Measurements from ENCODE around the gene PDZRN3. TPM values are rescaled to one million over a fixed set of nuclear protein-coding genes. Genes with fewer than 3 reads are reported as not detected.

The PDZRN3 gene
- total and polyA plus RNA-seq, 2 experiments from 2014 or later, result 42.9 to 60.5 TPM

DNA sequence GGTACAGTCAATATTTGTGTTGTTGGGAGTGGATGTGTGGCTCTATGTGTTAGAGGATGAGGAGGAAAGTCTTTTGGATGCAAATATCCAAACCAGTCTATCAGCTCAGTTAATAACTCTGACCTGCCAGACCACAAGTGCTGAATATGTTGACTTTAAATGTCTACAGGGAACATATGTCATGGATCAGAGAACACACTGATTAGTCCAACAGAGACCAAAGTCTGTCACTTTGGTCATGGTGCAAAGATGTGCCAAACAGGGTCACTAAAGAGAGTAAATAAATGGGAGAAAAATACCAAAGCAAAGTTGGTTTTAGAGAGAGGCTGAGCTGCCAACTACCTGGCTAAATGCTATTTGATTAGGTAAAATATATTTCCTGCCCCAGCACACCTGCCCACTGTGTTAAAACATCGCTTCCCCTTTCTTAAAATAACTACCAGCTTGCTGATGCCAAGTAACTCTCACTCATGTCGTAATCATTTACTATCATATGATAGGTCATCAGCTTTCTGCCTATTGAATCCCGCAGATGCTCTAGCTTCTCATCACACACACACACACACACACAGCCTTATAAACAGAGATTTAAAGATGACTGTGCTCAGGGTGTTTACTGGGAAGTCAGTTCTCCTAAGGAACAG lies 173.3 kb downstream of the PDZRN3 start:
- Histone ChIP-seq H3K27ac (peak overlapping the region; percentile 19), H3K79me2 (peaks cover 59% of the 10 kb centered on the region), H3K9me3 (ENCODE audit: low read depth) (no peaks in the 10 kb centered on the region), H3K4me2 (no peak overlapping the region), H3K9me2 (replicated peaks; ENCODE audit: insufficient read depth) (no peaks in the 10 kb centered on the region), H4K20me1 (ENCODE audit: insufficient read depth, poor library complexity, severe bottlenecking) (peaks cover 27% of the 10 kb centered on the region), H3K4me1 (ENCODE audit: insufficient read depth) (peaks cover 19% of the 10 kb centered on the region), H3K27me3 (no peaks in the 10 kb centered on the region), H2AFZ (no peak overlapping the region), H3K4me3 (no peak overlapping the region), H3K36me3 (replicated peaks; ENCODE audit: insufficient read depth, low read depth) (no peaks in the 10 kb centered on the region)
- WGBS (ENCODE audit: low lambda C conversion rate, missing lambda C conversion rate), result 86% methylated on average over 3 of the region's 3 CpGs
- TF ChIP-seq EZH2 (IDR thresholded peaks at IDR 0.05; ENCODE audit: borderline replicate concordance), result no peak
- no peak for TF ChIP-seq EZH2phosphoT487 (IDR thresholded peaks at IDR 0.05; ENCODE audit: low read depth, severe bottlenecking, unreplicated experiment)
- TF ChIP-seq, protein P1, sequence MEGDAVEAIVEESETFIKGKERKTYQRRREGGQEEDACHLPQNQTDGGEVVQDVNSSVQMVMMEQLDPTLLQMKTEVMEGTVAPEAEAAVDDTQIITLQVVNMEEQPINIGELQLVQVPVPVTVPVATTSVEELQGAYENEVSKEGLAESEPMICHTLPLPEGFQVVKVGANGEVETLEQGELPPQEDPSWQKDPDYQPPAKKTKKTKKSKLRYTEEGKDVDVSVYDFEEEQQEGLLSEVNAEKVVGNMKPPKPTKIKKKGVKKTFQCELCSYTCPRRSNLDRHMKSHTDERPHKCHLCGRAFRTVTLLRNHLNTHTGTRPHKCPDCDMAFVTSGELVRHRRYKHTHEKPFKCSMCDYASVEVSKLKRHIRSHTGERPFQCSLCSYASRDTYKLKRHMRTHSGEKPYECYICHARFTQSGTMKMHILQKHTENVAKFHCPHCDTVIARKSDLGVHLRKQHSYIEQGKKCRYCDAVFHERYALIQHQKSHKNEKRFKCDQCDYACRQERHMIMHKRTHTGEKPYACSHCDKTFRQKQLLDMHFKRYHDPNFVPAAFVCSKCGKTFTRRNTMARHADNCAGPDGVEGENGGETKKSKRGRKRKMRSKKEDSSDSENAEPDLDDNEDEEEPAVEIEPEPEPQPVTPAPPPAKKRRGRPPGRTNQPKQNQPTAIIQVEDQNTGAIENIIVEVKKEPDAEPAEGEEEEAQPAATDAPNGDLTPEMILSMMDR (IDR thresholded peaks at IDR 0.05; ENCODE audit: poor library complexity), result no peak
- DNase-seq (ENCODE audit: low spot score), result no peak

DNA sequence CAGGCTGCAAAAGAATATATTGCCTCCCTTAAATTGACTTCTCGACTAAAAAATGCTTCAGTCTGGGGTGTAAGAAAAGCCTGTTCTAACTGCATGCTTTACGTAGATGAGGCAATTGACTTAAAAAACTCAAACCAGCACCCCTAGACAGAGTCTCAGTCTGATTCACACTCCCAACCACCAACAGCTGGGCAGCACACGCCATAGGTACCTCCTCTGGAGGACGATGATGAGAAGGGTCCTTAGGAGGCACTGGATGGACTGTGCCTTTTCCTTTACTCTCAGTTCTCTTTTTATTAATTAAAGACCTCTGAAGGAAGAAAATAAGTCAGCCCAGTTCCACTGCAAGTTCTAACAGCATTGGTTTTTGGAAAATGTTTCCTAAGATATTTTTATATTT lies 175.0 kb downstream of the PDZRN3 start:
- H4K20me1 ChIP-seq (ENCODE audit: insufficient read depth, poor library complexity, severe bottlenecking), result peaks cover 27% of the 10 kb centered on the region
- DNase-seq (ENCODE audit: low spot score), result no peak
- no peaks in the 10 kb centered on the region for H3K9me2 ChIP-seq (replicated peaks; ENCODE audit: insufficient read depth)
- H2AFZ ChIP-seq, result no peak overlapping the region
- no peaks in the 10 kb centered on the region for H3K36me3 ChIP-seq (replicated peaks; ENCODE audit: insufficient read depth, low read depth)
- TF ChIP-seq EZH2 (IDR thresholded peaks at IDR 0.05; ENCODE audit: borderline replicate concordance), result no peak
- TF ChIP-seq EZH2phosphoT487 (IDR thresholded peaks at IDR 0.05; ENCODE audit: low read depth, severe bottlenecking, unreplicated experiment), result no peak
- TF ChIP-seq, protein P1 (IDR thresholded peaks at IDR 0.05; ENCODE audit: poor library complexity), result no peak
- H3K79me2 ChIP-seq, result peaks cover 50% of the 10 kb centered on the region
- no peak overlapping the region for H3K4me3 ChIP-seq
- H3K9me3 ChIP-seq (ENCODE audit: low read depth), result no peaks in the 10 kb centered on the region
- WGBS (ENCODE audit: low lambda C conversion rate, missing lambda C conversion rate), result 70% methylated on average over 4 of the region's 4 CpGs
- no peak overlapping the region for H3K27ac ChIP-seq
- no peak overlapping the region for H3K4me2 ChIP-seq
- peaks cover 19% of the 10 kb centered on the region for H3K4me1 ChIP-seq (ENCODE audit: insufficient read depth)
- H3K27me3 ChIP-seq, result no peaks in the 10 kb centered on the region

DNA sequence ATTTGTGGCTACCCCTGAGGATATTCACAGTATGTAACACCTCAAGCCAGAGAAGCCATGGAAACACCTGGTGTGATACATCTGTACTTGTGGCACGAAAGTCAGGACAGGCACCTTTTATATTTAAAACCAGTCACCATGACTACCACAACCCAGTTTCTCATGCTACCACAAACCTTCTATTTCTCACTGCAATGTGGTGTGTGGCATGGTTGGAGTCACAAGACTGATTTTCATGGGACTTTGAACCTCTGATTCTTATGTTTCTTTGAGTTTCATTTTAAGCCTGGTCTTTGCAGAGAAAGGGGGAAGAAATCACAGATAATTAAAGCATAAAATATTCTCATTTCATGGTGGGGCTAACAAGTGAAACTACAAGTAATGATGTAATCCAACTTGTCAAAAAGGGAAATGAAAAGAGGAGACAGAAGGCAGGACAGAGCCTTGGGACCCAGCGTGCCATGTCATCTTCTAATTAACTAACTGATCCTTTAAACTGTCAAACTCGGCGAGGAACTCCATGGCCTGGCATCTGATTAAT lies 175.9 kb downstream of the PDZRN3 start:
- peak overlapping the region; percentile 10 for H3K27ac ChIP-seq
- peaks cover 21% of the 10 kb centered on the region for H4K20me1 ChIP-seq (ENCODE audit: insufficient read depth, poor library complexity, severe bottlenecking)
- no peak overlapping the region for H3K4me2 ChIP-seq
- DNase-seq (ENCODE audit: low spot score), result no peak
- no peaks in the 10 kb centered on the region for H3K36me3 ChIP-seq (replicated peaks; ENCODE audit: insufficient read depth, low read depth)
- H3K4me1 ChIP-seq (ENCODE audit: insufficient read depth), result peaks cover 19% of the 10 kb centered on the region
- no peak overlapping the region for H3K4me3 ChIP-seq
- no peaks in the 10 kb centered on the region for H3K9me2 ChIP-seq (replicated peaks; ENCODE audit: insufficient read depth)
- no peak overlapping the region for H2AFZ ChIP-seq
- no peaks in the 10 kb centered on the region for H3K9me3 ChIP-seq (ENCODE audit: low read depth)
- TF ChIP-seq, protein P1 (IDR thresholded peaks at IDR 0.05; ENCODE audit: poor library complexity), result no peak
- TF ChIP-seq EZH2 (IDR thresholded peaks at IDR 0.05; ENCODE audit: borderline replicate concordance) (no peak), EZH2phosphoT487 (IDR thresholded peaks at IDR 0.05; ENCODE audit: low read depth, severe bottlenecking, unreplicated experiment) (no peak)
- peaks cover 49% of the 10 kb centered on the region for H3K79me2 ChIP-seq
- no peaks in the 10 kb centered on the region for H3K27me3 ChIP-seq
- 91% methylated on average over 4 of the region's 4 CpGs for WGBS (ENCODE audit: low lambda C conversion rate, missing lambda C conversion rate)
